ENCODE results near the gene CDH6.

DNA sequence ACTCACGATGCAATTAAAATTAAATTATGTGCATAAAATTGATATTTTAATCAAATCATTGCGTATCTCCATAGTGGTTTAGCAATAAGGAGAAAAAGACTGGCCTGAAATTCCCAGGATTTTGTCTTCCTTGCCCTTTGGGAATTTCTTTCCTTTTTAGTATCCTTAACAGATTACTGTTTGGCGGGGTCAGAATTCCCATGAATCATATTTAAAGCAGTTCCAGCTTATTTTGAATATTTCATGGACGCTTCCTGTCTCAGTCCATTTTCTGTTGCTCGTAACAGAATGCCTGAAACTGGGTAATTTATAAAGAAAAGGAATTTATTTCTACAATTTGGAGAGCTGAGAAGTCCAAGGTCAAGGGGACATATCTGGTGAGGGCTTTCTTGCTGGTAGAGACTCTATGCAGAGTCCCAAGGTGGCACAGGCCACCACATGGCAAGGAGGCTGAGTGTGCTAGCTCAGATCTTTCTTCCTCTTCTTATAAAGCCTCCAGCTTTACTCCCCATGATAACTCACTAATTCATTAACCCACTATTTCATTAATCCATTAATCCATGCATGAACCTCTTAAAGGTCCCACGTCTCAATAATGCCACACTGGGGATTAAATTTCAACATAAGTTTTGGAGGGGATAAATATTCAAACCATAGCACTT lies 37.8 kb downstream of the CDH6 start:
- TF ChIP-seq CTCF (IDR thresholded peaks at IDR 0.05 in 8 of 11, conservative IDR thresholded peaks at IDR 0.05 in 3 of 11) (no peak), POLR2AphosphoS5 (IDR thresholded peaks at IDR 0.05) (no peak), POLR2A (IDR thresholded peaks at IDR 0.05) (no peak)

Data from spleen (tissue), 7 donors.